NCI-H748 (cell line): ENCODE measurements around the gene FBXO34.

Source experiments
- DNase-seq: peaks from one replicate; lab custom pipeline; 2025; ENCODE audit not compliant: unreplicated experiment; lab: John Stamatoyannopoulos, UW

Gene FBXO34

DNA sequence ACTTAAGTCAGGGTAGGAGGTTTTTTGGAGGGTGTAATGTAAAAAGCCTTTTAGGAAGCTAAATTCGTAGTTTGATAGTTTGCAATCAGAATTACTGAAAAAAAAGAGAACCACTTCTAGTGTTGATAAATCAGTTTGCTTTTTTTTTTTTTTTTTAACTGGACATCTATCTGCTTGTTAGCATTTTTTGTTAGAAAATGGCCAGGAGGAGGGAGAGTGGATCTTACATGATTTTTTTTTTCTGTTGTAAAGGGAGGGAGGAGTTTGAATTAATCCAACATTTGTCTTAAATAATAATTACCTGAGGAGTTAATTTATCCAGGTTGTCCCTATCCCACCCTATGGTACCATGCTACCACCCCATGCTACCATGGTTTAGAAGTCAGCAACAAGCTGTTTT is 1.2 kb downstream of the FBXO34 start:
- DNase-seq: no peak

- no peak for DNase-seq
These were observed 1.7 kb downstream of the FBXO34 start for GRCh38 chr14:55272922-55273321.

DNA sequence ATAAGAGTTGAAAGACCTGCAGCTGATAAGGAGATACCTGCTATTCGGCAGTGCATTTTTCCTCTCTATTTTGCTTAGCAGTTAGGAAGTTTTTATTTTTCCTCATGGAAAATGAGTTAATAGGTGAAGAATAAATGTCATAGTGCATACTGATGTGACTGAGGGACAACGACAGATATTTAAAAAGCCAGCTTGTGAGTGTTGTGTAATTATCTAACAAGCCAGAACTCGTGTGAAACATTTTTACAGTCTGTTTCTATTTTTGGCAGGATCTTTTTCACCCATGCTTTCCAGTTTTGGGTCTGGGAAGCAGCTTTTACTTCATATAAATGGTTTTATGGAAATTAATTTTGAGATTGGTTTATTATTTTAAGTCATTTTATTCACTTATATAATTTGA is 2.9 kb downstream of the FBXO34 start:
- no peak for DNase-seq

- no peak for DNase-seq
These were observed 3.5 kb downstream of the FBXO34 start for GRCh38 chr14:55274751-55275150.

DNA sequence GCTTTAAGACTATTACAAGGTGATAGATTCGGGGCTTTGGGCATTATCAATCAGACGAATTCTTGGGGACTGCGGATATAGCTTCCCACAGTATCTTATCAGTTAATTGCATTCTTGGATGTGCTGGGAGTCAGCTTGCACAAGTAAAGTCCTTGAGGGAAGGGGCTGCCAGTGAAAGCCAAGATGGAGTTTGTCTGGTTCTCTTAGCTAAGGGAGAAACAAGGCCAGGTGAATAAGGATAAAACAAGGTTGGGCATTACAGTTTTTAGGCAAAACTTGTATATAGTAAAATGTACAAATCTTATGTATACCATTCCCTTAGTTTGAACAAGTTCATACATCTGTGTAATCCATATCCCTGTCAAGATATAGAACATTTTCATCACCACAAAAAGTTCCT is 5.5 kb downstream of the FBXO34 start:
- no peak for DNase-seq

- DNase-seq: no peak
These were observed 6.9 kb downstream of the FBXO34 start for GRCh38 chr14:55277972-55278740.

DNA sequence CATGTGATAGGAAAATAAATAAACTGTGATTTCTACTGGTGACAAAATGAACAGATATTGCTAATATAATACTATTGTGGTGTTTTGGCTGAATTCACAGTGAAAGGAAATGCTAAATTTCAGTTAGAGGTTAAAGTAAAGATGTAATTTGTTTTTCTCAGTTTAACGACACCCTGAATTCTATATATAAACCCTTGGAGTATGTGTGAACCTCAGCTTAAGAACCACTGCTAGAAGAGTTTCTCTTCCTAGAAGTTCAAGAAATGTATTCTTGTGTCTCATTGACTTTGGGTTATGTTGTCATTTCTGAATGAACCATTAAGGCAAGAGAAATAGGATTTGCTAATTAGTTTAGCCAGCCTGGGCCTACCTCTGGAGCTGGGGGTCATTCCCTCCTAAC is 8.2 kb downstream of the FBXO34 start:
- no peak for DNase-seq

GRCh38 chr14:55281316-55281839 is 10.2 kb downstream of the FBXO34 start:
- no peak for DNase-seq

GRCh38 chr14:55285048-55285652 is 13.9 kb downstream of the FBXO34 start:
- DNase-seq: no peak

GRCh38 chr14:55288439-55288838 is 17.2 kb downstream of the FBXO34 start:
- no peak for DNase-seq

GRCh38 chr14:55291480-55292081 is 20.4 kb downstream of the FBXO34 start:
- DNase-seq: no peak

DNA sequence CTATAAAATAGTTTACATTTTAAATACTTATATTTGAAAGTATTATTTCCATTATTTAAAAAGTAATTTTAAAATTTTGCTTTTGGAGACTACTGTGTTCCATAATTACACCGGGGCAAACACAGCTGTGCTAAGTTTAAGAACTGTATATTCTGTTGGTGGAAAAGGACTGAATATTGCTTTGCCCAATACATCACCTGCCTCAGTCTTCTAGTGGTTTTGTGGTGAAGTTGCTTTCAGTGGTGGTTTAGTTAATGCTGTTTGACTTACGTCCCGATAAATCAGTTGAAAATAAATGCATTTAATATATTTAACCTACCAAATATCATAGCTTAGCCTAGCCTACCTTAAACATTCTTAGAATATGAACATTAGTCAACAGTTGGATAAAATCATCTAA is 23.4 kb downstream of the FBXO34 start:
- DNase-seq: no peak

DNA sequence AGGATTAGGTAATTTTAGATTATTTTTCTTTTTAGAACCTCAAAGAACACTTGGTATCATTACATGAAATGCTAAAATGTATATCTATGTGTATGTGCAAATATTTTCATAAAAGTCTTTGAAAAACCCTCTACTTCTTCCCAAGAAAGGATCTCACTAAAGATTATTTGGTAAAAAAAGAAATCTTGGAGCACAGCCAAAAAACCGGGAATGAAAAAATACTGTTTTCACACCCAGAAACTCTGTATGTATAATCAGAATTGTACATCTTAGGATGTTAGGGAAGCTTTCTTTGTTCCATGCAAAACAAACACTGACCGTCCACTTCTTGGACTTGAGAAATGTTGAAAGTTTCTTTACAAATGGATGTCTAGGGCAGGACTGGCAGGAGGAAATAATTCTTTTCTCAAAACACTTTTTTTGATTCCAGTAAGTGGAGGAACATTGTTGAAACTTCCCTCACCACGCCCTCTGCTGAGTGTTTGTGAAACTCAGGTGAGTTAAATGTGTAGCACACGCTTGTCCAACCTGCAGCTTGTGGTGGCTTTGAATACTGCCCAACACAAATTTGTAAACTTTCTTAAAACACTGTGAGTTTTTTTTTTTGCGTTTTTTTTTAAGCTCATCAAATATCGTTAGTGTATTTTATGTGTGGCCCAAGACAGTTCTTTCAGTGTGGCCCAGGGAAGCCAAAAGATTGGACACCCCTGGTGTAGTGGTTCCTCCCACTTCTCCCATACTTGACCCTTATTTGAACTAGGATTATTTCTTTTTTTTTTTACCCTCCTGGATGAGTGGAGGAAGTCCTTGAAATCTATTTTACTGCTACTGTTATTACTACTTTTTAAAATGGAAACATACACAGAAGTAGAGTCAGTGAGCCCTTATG is 26.6 kb downstream of the FBXO34 start:
- peak; percentile 21 for DNase-seq

DNA sequence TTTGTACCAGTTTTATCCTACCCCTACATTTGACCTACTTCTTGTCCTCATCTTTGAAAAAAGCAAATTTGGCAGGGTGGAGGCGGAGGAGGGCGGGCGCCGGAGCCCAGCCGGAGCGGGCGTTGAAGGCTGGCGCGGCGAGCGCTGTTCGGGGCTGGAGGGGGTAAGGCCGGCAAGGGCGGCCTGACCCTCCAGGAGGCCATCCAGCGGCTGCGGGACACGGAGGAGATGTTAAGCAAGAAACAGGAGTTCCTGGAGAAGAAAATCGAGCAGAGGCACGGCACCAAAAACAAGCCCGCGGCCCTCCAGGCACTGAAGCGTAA is 27.2 kb downstream of the FBXO34 start:
- DNase-seq: no peak

- no peak for DNase-seq
These were observed 30.4 kb downstream of the FBXO34 start for GRCh38 chr14:55301437-55302121.

DNA sequence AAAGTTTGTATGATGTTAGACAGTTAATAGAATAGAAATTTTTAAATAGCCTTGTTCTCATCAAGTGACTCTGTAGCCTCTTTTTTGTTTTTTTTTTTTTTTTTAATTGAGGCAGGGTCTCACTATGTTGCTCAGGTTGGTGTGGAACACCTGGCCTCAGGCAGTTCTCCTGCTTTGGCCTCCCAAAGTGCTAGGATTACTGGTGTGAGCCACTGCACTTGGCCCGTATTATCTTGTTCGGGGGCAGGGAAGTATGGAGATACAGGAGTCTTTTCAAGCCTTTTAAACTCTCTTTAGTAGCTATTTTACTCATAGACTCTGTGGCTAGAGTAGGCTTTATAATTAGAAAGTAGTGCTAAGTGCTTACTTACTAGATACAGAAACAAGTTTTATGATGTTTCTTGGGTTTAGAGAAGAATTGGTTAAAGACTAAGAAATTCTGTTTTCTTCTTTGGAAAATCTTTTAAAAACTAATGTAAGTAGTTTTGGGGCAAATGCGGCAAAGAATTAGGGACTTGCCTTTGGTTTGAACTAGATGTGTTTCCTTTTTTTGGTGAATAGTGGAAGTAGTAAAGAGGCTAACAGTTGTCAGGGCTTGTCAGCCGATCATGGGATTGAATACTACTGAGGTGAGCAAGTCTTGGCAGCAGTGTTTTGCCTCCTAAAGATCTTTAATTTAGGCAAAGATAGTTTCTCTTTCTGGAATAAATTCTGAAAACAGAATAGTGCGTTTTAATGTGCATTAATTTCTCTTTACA is 31.3 kb downstream of the FBXO34 start:
- no peak for DNase-seq

DNA sequence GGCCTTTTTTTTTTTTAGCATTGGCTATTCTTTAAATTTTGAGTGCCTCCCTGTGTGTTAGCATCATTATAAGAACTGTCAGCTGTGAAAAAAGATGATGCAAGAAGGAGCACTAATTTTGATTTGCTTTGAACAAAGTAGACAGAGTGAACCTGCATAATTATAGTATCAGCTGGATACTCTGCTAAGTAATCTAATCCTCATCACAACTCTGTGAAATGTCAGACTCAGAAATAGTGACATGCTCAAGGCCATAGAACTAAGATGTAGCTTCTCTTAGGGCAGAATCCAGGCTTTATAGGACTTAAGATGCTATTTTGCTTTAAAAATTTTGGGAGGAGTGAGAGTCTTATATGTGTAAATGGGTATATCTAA is 31.9 kb downstream of the FBXO34 start:
- DNase-seq: no peak

GRCh38 chr14:55303691-55304145 is 32.5 kb downstream of the FBXO34 start:
- DNase-seq: no peak

GRCh38 chr14:55306938-55307589 is 35.8 kb downstream of the FBXO34 start:
- peak; percentile 98 for DNase-seq
